HG03095 (cell line): Measurements from ENCODE around the gene RTP1.
"Not testable (repeated sequence)": the region's sequence is repeated elsewhere in the genome, so short reads cannot be mapped to it uniquely, and the experiment has no call there.

Experiments used
- ATAC-seq: cut with Tn5 transposase; IDR thresholded peaks from one replicate; pipeline ENCODE4 v1.9.1; 2021; ENCODE audit warnings: moderate library complexity; ENCODE audit not compliant: unreplicated experiment

RTP1 gene

GRCh38 chr3:187237741-187238140 lies 40.5 kb downstream of the RTP1 start:
- ATAC-seq: no peak

- ATAC-seq: no peak
These were observed 41.0 kb downstream of the RTP1 start for GRCh38 chr3:187238239-187238638.

GRCh38 chr3:187238835-187239234 lies 41.5 kb downstream of the RTP1 start:
- ATAC-seq: not testable (repeated sequence)

- no peak for ATAC-seq
These were observed 45.1 kb downstream of the RTP1 start for GRCh38 chr3:187242435-187242834.

- no peak for ATAC-seq
These were observed 45.6 kb downstream of the RTP1 start for GRCh38 chr3:187242900-187243299.

- no peak for ATAC-seq
These were observed 46.7 kb downstream of the RTP1 start for GRCh38 chr3:187243933-187244524.

GRCh38 chr3:187247398-187247797 lies 50.1 kb downstream of the RTP1 start:
- ATAC-seq: no peak
